Activated CD4-positive, alpha-beta T cell treated with anti-CD3 and anti-CD28 coated beads for 1 hour (primary cell): ENCODE measurements around the gene CD2BP2.
"Not testable (repeated sequence)": the region's sequence is repeated elsewhere in the genome, so short reads cannot be mapped to it uniquely, and the experiment has no call there.

Experiments used
- DNase-seq: peaks from one replicate; pipeline ENCODE4 v3.0.0-alpha.2; 2020

CD2BP2 gene

GRCh38 chr16:30355144-30355953 lies at the start of gene CD2BP2:
Gene CD2BP2 (minus strand): TSS chr16:30355308. CDS start chr16:30354681, 627 bp downstream.
- DNase-seq: peak; percentile 81

DNA sequence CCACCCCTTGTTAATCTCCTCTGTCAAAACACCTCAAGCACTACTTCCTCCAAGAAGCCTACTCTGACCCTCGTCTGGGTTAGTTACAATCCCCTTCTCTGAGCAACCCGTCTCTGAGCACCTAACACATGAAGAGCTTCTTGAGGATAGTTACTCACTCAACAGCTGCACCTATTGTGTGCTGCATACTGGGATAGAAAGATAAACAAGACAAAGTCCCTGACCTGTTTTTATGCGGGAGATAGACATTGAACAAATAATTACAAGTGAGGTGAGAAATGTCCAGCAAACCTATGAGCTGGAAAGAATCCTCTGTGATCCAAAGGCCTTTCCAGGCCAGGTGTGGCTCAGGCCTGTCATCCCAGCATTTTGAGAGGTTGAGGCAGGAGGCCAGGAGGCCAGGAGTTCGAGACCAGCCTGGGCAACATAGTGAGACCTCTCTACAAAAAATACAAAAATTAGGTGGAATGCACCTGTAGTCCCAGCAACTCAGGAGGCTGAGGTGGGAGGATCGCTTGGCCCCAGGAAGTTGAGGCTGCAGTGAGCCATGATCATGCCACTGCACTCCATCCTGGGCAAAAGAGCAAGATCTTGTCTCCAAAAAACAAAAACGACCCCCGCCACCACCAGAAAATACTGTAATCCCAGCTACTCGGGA lies 46.8 kb upstream of the CD2BP2 start:
- DNase-seq: no peak

DNA sequence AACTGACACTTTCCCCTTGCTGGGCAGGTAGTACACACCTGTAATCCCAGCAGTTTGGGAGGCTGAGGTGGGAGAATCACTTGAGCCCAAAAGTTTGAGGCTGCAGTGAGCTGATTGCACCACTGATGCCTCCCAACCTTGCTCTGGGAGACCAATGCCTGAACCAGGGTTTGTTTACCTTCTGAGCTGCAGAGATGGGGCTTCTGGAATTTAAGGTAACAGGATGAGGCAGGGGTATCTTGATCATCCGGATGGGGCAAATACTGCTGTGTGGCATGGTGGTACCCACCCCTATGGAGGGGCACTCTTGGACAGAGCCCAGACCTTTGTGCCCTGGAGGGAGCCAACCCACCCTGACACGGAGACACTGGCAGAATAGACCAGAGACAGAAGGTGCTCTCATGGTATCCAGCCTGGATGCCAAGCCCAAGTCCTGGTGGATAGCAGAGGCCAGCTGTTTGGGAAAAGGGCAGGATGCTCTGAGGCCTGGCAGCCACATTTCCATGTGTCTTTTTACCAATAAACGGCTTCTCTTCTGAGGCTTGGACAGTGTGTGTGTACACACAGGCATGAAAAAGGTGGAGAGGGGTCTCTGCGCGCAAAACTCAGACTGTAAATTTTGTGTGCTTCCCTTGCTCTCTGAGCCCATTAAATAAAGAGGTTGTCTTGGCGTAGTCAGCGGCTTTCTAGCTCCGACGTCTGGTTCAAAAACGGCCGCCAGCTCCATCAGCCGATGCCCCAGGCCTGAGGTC lies 44.5 kb upstream of the CD2BP2 start:
- no peak for DNase-seq

DNA sequence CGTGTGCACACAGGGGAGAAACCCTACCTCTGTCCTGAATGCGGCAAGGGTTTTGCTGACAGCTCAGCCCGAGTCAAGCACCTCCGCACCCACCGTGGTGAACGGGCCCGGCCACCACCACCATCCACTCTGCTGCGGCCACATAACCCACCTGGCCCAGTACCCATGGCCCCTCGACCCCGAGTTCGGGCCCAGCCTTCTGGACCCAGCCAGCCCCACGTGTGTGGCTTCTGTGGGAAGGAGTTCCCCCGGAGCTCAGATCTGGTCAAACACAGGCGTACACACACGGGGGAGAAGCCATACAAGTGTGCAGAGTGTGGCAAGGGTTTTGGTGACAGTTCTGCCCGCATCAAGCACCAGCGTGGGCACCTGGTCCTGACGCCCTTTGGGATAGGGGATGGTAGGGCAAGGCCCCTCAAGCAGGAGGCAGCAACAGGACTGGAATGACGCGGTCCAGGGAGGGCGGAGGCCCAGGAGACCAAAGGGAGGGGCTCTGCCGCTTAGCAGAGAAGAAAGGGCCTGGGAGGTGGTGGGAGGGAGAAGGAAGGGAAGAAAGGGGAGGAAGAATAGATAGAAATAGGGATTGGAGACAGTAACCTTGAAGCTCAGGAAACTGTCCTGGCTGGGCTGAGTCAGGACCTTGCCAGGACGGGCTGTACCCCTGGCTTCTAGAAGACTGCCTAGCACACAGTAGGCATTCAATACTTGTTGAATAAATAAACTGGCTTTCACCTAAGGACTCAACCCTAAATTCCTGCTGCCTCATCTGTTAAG lies 43.7 kb upstream of the CD2BP2 start:
- DNase-seq: no peak

DNA sequence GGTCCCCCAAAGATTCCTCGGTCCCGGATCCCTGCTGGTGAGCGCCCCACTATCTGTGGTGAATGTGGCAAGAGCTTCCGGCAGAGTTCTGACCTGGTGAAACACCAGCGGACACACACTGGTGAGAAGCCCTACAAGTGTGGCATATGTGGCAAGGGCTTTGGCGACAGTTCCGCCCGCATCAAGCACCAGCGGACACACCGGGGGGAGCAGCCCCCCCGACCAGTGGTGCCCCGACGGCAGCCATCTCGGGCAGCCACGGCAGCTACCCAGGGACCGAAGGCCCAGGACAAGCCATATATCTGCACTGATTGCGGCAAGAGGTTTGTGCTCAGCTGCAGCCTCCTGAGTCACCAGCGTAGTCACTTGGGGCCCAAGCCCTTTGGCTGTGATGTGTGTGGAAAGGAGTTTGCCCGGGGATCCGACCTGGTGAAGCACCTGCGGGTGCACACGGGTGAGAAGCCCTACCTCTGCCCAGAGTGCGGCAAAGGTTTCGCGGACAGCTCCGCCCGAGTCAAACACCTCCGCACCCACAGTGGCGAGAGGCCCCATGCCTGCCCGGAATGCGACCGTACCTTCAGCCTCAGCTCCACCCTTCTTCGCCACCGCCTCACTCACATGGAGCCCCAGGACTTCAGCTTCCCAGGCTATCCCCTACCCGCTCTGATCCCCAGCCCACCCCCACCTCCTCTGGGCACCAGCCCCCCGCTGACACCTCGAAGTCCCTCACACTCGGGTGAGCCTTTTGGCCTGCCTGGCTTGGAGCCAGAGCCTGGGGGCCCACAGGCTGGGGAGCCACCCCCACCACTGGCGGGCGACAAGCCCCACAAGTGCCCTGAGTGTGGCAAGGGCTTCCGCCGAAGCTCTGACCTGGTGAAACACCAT lies 42.9 kb upstream of the CD2BP2 start:
- DNase-seq: no peak

DNA sequence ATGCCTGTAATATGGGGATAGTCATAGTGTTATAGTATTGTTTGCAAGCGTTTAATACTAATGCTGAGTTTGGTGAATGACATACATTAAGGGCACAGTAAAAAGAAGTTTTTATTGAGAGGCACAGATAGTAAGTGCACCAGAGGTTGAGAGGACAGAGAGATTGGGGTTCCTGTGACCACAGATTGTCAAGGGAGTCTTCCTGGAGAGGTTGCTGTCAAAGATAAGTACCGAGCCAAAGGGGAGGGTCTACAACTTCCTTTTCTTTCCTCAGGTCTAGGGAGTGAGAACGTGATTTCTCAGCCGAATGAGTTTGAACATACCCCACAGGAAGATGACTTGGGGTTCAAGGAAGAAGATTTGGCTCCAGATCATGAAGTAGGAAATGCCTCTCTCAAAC lies 41.9 kb upstream of the CD2BP2 start:
- no peak for DNase-seq

DNA sequence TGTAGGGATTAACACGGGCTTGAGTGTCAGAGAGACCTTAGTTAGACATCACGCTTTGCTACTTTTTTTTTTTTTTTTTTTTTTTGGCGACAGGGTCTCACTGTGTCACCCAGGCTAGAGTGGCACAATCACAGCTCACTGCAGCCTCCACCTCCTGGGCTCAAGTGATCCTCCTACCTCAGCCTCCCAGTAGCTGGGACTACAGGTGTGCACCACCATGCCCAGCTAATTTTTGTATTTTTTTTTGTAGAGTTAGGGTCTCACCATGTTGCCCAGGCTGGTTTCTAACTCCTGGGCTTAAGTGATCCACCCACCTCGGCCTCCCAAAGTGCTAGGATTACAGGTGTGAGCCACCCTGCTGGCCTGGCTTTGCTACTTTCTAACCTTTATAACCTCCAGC lies 41.5 kb upstream of the CD2BP2 start:
- not testable (repeated sequence) for DNase-seq

DNA sequence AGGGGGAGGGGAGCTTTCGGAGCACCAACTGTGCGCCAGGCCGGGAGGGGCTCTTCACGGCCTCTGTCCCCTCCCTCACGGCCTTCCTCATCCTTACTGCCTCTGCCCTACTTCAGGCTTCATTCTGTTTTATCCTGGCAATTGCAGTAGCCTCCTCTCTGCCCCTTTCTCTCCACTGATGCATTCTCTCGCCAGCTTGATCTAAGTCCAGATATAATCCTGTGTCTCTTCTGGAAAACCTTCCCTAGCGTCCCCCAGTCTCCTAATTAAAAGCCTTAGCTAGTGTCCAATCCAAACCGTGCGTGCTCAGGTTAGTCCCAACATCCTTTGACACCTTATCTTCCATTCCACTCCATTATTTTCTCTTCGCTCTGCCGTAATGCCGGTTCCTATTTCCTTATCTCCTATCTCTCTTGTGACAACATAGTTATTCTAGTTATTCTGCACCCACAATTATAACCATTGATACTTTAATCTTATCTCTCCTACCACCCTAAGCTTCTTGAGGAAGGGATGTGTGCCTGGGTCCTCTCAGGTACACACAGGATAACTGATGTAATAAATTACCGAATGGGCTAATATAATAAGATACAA lies 41.0 kb upstream of the CD2BP2 start:
- no peak for DNase-seq

GRCh38 chr16:30395155-30395991 lies 40.3 kb upstream of the CD2BP2 start, which contains the start of gene ZNF48:
Gene ZNF48 (plus strand): TSS chr16:30395420. CDS start chr16:30395795, 375 bp downstream.
- DNase-seq: peak; percentile 32

DNA sequence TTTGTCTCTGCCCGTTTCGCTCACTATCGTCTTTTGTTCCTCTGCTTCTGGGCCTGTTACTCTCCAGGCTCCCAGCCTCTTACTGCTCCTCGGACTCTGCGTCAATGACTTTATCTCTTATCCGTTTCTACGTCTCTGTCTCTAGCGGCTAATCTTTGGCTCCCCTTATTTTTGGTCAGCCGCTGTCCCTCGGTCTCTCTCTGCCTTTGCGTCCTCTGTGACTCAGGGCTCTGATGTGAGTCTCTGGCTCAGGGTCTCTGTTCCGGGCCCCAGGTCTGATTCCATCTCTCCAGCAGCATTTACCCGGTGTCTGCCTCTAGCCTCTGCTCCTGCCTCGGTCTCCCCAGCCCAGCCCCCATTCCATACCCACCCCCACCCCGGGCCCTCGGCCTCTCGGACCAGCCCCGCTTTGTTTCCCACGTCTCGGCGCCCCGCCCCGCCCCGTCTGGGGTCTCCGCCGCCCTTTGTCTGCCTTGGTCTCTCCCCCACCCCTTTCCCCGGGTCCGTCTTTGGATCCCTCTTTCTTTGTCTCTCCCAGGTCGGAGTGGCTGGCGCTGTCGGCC lies 39.6 kb upstream of the CD2BP2 start:
- DNase-seq: no peak

GRCh38 chr16:30383521-30383920 lies 28.4 kb upstream of the CD2BP2 start:
- DNase-seq: no peak

DNA sequence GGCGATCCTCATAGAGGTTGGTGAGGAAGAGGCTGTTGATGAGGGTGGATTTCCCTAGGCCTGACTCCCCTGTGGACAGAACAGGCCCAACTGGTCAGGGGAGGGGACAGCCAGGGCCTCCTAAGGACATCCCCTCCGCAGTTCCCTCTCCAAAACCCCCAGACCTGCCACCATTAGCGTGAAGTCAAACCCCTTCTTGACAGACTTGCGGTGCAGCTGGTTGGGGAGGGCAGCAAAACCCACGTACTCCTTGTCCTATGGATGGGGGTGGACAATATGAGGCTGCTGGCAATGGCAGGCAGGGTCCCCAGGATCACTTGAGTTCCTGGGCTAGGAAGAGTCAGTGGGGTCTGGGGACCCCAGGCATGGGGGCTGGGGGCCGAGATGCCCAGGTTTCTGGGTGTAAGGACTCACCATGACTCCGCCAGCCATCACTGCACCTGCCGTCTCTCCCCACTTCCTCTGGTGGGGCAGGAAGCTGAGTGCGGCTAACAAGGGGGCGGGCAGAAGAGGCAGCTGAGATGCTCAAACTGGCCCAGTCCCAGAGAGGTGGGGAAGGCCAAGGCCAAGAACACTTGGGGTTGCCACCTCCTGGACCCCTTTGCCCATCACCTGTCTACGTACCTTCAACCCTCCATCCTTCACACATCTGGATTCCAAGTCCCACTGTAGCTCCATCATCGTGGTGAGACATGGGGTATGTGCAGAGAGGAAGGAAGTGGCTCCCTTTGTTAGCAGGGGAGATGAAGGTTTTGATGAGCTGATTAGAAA lies 27.2 kb upstream of the CD2BP2 start, which contains the start of gene SEPTIN1:
TSS of gene SEPTIN1 (minus strand) at position 451 of the 771 bp plus-strand sequence. CDS start at position 432, 19 bp downstream.
- DNase-seq: peak; percentile 64

DNA sequence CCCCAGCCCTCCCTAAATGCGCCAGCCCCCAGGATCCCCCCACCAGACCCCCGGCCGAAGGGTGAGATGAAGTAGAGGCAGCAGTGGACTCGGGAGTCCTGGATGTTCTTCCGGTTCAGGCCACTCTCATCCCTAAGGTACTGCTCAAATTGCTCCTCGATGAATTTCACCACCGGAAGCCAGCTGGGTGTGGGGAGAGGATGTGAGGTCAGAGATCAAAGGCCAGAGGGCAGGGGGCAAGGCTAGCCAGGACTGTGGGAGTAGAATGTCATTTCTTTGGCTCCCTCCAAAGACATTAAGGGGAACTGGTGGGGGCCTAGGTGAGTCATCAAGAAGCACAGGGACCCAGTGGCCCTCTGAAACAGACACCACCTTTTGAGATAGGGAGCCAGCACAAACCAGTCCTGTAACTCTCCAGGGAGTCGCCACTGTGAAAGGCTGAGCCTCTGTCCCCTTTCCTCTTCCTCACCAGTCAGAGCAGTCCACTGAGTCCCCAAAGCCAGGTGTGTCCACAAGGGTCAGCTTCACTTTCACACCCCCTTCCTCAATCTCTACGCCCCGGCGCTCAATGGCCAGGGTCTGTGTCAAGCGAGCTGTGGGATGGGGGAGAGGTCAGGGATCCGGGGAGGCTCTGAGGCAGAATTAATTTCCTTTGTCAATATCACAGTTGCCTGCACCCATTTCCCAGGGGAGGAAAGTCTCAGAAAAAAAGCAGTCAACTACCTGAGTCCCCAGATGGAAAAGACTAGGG lies 26.4 kb upstream of the CD2BP2 start:
- no peak for DNase-seq

DNA sequence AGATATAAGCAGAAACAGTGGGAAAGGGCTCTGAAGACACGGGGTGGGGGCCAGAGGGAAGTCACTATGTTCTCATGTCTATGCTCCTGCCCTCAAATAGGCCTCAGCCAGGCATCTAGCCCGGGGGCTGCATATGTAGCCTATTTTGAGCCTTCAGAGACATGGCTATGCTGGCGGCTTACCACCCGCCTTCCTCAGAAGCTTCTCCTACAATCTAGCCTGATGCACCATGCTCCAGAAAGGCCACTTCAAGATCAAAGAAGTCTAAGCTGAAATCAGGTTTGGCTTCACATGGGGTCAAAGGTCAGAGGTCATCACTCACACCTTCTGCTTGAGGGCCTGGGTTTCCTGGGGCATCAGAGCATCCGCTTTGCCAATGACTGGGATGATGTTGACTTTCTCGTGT lies 25.7 kb upstream of the CD2BP2 start:
- DNase-seq: no peak

- DNase-seq: no peak
Measured at GRCh38 chr16:30380072-30380802, 25.1 kb upstream of the CD2BP2 start.

DNA sequence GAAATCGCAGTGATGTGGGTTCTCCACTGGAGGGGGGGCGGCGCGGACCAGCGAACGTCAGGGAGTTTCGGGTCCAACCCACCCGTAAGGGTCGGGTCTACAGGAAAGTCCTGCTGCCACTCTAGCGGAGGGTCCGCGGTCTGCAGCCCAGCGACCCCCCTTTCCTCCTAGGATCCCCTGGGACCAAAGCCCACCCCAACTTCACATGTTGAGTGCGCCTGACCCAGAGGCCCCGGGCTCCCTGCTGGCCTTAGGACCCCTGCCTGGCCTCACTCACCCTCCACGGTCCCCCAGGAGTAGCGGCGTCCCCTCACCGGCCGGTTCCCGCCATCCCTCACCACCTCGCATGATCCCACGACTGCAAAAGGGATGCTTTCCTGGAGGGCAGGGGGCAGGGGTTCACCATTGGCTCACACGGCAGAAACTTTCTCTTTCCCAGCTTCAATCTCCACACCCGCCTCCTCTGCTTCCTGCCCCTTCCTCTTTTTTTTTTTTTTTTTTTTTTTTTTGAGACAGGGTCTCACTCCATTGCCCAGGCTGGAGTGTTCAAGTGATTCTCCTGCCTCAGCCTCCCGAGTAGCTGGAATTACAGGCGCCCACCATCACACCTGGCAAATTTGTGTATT lies 24.2 kb upstream of the CD2BP2 start:
- DNase-seq: no peak
